HG02973 (cell line): ENCODE measurements around the gene GAB3.
"Not testable (repeated sequence)": the region's sequence is repeated elsewhere in the genome, so short reads cannot be mapped to it uniquely, and the experiment has no call there.

ENCODE experiments used
- ATAC-seq: cut with Tn5 transposase; IDR thresholded peaks from one replicate; pipeline ENCODE4 v1.9.1; 2021; ENCODE audit warnings: moderate library complexity; ENCODE audit not compliant: unreplicated experiment

The GAB3 gene

DNA sequence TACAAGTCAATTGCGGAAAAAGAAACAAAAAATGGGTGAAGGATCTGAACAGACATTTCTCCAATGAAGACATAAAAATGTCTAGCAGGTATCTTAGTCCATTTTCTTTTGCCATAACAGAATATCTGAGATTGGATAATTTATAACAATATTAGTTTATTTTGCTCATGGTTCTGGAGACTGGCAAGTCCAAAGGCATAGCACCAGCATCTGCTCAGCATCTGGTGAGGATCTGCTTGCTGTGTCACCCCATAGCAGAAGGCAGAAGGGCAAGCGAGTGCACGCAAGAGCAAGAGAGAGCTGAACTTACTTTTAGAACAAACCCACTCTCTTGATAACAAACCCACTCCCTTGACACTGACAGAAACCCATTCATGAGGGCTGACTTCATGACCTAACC, 29.7 kb downstream of the GAB3 start:
- no peak for ATAC-seq

DNA sequence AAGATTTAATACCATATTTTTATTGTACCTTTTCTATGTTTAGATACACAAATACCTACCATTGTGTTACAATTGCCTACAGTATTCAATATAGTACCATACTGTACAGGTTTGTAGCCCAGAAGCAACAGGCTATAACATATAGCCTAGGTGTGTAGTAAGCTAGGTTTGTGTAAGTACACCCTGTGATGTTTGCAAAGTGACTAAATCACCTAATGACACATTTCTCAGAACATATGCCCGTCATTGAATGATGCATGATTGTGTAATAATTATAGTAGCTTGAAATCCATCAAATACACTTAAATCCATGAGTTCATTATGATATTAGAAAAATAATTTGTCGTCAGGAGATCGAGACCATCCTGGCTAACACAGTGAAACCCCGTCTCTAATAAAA, 30.8 kb downstream of the GAB3 start:
- no peak for ATAC-seq

DNA sequence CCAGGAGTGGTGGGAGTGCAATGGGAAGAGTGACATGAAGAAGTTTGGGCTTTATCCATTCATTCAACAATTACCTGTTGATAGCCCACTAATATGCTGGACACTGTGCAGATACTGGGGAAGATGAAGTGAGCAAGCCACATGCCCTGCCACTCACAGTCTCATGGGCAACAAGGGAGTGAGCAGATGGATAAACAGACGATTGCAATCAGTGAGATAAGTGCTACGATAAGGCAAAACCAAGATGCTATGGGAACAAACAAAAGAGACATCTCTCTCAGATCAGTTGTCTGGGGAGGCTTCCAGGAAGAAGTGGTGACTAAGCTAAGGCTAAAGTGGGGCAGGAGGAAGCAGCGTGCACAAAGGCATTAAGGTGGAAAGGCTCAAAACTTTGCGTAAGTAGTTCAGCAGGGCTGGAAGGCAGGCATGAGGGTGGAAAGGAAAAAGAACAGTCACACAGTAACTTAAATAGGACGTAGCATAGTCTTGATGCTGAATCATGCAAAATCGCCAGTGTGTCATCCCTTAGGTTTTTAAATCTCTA, 31.7 kb downstream of the GAB3 start:
- no peak for ATAC-seq

DNA sequence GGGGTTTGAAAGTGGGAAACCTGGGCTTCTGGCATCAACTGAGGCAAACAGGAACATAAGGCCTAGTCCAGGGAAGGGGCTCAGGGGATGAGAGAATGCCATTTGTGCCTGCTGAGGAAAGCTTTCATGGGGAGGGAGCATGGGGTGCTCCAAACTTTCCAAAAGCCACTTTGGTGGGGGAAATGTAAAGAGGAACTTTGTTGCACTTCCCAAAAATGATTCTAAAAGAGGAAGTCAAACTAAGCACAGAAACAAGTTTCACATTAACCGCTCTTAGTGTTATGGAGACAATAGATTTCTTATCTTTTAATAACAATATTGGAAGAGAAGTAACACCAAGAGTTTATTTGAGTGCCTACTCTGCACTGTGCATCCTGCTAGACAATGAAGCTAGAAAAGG, 32.3 kb downstream of the GAB3 start:
- no peak for ATAC-seq

DNA sequence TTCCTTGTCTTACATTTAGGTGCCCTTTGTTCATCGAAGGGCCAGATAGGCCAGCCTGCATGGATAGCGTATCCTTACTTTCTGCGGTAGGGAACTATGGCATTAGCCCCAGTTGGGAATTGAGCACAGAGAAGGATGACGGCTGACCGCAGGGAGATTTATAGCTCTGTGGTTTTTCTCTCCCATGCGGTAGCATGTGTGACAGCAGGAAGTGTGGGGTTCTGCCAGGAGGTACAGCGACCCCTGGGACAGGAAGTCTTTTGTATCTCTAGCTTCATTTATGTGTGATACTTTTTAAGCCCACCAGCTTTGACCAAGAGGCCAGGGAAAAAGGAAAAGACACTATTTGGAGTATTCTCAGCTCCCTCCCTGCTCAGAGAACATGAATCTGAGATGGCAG, 33.1 kb downstream of the GAB3 start:
- ATAC-seq, result no peak

DNA sequence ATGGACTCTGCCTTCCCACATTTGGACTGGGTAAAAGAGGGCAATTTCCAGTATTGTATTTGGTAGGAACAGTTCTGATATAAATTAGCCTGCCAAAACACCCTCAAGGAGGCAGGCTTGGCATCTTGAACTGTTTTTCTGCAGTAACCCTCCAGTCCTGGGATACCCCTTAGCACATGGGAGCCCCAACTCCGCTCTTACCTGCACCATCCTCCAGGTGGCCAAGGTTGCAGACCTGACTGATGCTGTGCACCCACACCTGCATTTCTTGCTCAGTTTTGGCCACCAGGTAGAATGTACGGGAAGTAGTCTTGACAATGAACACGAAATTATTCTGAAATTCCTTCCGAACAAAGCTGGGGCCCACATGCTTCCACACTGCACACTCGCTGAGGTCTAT, 35.1 kb downstream of the GAB3 start:
- ATAC-seq, result no peak

DNA sequence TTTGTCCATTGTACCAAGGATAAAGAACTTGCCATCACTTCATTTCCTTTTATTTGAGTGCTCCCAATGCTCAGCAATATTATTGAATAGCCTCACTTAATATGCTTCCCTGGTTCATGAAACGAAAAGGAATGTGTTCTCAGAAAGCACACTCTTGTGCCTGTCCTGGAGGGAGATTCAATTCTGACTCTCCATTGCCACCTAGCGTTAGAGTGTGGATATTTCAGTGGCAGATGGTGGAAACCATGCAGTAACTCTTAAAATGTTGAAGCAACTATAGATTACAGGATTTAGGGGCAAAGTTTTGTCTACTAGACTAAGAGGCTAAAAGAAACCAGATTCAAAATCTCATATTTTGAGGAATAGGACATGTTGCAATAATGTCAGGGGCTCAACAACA, 36.0 kb downstream of the GAB3 start:
- ATAC-seq, result no peak

DNA sequence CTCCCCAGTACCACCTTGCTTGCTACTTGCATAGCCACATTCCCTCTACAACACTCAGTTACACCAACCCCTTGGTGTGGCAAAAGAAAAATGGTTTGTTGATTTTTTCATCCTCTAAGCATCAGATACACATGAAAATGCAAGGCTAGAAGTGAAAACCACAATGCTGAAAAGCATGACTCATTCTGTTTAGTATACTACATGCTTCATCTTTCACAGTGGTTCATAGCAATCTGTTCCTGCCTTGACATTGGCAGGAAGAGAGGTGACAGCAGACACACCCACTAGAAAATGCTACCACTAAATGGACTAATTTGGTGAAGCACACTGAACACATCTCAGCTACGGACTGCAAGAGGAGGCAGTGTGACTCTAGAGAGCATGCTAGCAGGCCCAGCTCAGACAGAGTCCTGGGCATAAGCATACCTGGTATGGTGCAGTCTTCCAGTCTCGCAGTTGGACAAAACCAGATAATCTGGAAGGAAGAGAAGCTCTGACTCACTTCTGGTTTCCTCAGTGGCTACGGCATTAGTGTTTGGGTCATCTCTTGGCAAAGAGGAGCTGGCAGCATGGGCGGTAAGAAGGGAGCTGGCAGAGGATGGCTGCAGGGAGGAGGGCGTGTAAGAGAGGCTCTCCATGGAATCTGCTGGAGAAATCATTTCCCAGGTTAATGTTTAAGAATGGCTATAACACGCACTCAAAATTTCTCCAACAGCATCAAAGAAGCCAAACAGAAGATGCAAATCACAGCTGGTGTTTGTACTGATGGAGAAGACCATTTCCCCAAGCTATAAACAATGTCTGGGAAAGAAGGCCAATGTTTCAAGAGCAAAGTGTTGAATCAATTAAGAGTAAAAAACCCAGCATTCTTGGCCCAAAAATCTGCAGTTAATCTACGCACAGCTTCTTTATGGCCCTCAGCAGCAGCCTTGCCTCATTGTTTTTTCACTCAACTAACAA, 37.8 kb downstream of the GAB3 start:
- ATAC-seq, result peak; percentile 77

DNA sequence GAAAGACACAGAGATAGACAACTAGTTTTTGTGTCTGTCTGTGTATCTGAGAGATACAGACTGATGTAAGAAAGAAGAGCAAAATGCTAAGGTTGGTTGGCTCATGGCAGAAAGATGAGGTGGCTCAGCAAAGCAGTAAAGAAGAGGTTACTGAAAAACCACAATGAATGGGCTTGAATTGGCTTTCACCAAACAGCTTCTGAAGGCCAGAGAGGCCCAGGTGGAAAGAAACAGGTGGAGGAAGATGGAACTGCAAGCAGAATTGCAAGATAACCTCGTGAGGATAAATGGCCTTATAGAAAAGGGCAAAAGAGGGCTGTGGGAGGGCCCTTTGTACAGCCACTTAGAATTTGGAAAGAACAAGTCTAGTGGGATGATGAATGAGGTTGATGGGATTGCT, 39.6 kb downstream of the GAB3 start:
- no peak for ATAC-seq

DNA sequence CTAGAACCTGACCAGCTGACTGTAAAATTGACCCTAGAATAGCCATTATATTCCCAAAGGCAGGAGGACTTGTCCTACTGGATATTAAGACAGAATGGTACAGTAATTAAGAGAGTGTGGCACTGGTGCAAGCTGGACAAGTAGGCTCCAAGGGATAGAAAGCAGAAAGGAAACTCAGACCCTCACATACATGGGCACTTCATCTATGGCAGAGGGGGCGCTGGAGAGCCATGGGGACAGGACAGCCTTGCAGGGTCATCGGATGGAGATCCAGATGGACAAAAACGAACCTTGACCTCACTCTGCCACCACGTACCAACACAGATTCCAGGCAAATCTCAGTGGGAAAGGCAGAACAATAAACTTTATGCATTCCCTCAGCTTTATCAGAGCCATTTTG, 40.6 kb downstream of the GAB3 start:
- no peak for ATAC-seq

DNA sequence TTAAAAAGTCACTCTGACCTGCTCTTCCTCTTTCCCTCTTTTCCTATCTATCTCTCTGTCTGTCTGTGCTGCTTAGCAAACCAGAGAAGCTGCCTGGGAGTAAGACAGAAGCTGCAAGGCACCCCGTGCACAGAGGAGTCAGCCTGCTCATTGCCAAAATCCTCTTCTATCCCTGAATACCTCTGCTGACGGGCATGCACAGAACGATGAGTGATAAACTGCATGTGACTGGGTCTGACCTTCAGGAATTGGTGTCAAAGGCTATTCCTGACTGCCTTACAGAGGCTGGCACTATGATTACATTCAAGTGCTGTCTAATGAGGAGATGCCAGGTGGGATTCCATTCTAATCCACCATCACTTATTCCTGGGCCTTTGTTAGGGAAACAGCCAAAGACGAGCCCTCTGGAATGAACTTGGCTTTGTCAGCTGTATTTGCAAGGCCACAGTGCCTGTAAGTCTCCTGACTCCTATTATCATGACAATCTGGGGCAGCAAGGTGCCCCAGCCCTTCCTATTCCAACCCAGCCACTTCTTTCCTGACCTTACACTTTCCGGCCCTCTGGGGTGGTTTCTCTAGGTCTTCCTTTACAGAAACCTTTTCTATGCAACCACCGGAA, 52.1 kb downstream of the GAB3 start:
- no peak for ATAC-seq

DNA sequence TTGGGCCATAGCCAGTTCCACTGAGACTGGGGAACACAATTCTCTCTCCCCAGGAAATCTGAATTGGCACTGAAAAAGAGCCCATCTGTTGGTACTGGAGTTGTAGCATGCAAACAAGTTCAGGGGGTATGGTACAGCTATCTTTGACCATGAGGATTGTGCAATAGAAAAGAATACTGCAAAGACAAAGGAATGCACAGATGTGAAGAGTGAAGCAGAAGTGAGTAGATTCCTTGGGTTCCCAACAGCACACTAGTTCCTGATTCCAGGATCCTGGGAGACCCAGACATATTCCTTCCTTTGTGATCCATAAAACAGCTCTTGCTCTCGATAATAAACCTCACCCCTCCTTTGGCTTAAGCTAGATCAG, 54.2 kb downstream of the GAB3 start:
- ATAC-seq, result no peak

DNA sequence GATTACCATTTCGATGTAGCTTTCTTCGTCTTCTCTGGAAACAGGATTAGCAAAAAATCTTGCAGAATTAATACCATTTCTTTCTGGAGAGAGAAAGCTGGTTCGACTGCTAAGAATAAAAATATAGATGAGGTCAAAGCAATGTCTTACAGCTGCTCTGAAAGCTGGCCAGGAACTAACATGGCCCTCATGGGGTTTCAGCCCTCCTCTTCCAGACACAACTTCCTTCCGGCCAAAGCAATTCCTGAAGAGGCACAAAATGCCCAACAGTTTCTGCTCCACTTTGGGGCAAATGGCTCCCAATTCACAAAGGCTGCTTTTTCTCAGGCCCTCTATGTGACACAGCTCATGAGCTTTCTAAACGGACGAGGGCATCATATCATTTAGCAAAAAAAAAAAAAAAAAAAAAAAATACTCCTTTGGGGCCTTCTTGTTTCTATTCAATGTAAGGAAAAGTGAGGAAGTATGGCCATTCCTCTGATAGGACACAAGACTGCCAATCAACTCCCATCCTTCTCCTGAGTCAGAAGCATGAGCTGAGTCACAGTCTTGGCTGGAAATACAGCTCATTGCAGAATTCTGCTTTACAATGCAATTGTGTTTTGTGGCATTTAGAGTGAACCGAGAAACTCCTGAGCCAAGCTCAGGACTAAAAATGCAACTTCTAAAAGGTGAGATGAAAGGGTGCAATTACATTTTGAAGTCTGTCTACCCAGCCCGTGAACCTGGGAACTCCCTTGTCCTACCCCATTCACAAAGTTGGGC, 54.8 kb downstream of the GAB3 start:
- no peak for ATAC-seq

DNA sequence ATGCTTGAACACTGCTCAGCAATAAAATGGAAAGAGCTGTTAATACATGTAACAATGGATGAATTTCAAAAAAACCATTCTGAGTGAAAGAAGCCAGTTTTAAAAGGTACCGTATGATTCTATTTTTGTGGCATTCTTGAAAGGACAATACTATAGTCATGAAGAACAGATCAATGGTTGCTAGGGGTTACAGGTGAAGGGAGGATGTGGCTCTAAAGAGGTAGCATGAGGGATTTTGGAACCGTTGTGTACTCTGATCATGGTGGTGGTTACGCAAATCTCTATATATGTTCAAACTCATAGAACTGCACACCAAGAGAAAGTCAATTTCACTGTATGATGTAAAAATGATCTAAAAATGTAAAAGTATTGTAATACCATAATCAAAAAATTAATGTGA, 57.5 kb downstream of the GAB3 start:
- no peak for ATAC-seq

DNA sequence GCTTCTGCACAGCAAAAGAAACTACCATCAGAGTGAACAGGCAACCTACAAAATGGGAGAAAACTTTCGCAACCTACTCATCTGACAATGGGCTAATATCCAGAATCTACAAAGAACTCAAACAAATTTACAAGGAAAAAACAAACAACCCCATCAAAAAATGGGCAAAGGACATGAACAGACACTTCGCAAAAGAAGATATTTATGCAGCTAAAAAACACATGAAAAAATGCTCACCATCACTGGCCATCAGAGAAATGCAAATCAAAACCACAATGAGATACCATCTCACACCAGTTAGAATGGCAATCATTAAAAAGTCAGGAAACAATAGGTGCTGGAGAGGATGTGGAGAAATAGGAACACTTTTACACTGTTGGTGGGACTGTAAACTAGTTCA, 60.4 kb downstream of the GAB3 start:
- not testable (repeated sequence) for ATAC-seq

DNA sequence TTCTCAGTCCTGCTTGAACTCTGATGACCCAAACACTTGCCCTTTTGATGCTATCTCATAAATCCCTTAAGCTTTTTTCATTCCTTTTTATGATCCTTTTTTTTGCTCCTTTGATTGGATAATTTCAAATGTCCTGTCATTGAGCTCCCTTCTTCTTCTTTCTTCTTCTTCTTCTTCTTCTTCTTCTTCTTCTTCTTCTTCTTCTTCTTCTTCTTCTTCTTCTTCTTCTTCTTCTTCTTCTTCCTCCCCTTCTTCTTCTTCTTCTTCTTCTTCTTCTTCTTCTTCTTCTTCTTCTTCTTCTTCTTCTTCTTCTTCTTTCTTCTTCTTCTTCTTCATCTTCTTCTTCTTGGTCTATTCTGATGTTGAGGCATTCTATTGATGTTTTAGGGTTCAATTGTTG, 78.8 kb downstream of the GAB3 start:
- ATAC-seq, result not testable (repeated sequence)

DNA sequence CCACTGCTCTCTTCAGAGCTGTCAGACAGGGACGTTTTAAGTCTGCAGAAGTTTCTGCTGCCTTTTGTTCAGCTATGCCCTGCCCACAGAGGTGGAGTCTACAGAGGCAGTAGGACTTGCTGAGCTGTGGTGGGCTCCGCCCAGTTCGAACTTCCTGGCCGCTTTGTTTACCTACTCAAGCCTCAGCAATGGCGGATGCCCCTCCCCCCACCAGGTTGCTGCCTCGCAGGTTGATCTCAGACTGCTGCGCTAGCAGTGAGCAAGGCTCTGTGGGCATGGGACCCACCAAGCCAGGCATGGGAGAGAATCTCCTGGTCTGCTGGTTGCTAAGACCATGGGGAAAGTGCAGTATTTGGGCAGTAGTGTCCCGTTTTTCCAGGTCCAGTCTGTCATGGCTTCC, 80.0 kb downstream of the GAB3 start:
- not testable (repeated sequence) for ATAC-seq

DNA sequence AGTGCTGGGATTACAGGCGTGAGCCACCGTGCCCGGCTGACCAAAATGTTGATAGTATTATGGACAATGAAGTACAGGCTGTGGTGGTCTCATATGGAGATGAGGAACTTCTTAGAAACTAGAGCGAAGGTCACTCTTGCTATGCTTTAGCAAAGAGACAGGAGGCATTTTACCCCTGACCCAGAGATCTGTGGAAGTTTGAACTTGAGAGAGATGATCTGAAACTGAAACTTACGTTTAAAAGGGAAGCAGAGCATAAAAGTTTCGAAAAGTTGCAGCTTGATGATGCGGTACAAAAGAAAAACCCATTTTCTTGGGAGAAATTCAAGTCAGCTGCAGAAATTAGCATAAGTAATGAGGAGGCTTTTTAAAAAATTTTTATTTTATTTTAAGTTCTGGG, 89.0 kb downstream of the GAB3 start:
- no peak for ATAC-seq

DNA sequence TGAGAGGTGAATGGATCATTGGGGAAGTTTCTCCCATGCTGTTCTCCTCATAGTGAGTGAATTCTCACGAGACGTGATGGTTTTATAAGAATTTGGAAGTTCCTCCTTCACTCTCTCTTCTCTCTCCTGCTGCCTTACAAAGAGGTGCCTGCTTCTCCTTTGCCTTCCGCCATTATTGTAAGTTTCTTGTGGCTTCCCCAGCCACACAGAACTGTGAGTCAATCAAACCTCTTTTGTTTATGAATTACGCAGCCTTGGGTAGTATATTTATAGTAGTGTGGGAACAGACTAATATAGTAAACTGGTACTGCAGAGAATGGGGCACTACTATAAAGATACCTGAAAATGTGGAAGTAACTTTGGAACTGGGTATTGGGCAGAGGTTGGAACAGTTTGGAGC, 89.7 kb downstream of the GAB3 start:
- ATAC-seq, result no peak

DNA sequence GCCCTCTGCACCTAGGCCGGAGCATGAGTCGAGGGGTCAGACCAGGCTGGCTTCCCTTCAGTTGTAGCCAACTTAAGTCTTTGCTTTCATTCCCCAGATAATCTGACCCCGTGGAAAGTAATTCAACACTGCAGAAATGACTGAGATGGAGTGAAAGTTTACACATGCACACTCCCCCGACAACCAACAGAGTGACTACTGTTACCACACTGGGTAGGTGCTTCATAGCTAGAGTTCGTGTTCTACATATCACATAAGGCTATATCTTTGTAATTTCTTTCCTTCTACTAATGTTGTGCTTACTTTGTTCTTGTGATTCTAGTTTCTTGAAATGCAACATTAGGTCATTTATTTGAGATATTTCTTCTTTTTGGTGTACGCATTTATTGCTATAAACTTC, 90.3 kb downstream of the GAB3 start:
- ATAC-seq, result no peak

DNA sequence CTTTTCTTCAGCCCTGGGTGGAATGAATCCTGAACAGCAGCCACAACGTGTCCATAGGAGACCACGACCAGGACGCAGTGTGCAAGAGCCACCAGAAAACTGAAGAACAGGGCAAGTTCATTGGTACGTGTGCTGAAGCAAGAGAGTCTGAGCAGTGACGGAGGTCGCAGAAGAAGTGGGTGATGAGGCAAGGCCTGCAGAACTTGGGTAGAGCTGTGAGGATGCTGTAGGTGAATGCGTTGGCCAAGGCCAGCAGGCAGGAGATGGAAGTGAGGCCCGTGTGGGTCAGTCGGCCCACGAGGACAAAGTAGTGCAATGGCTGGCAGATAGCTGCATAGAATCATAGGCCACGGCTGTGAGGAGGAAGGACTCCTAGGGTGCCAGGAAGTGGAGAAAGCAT, 91.9 kb downstream of the GAB3 start:
- no peak for ATAC-seq

DNA sequence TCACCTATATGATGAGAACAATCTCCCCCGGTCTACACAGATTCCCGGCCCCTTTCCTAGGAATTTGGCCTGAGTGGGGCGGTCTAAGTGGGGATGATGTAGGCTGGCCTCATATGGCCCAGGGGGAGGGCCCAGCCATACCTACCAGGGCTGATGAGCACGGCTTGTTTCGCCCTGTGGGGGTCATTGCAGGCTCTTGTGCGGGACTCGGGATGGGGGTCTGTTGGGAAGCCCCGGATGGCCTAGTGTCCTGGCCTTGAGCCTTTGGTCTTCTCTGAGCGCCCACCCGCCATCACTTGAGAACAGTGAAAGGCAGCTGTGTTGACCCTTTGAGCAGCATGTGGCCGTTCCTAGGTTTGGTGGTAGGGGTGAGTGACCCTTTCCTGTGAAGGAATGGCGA, 92.7 kb downstream of the GAB3 start:
- no peak for ATAC-seq
